SU-DHL-6 (cell line): ENCODE data around the gene SMAD5.

ENCODE experiments used
- CTCF ChIP-seq: fragments of 200-600 bp; sonication (generic); IDR thresholded peaks from one replicate; pipeline ENCODE4 v1.5.1; 2017; ENCODE audit warnings: antibody characterized with exemption, mild to moderate bottlenecking, low read length, moderate library complexity; ENCODE audit not compliant: insufficient read depth, poor library complexity, severe bottlenecking
- EZH2phosphoT487 ChIP-seq: fragments of 200-600 bp; sonication (generic), shearing (Covaris generic); conservative IDR thresholded peaks from 2 replicates; pipeline ENCODE4 v1.6.1; 2018; ENCODE audit warnings: mild to moderate bottlenecking, antibody characterized with exemption, low read length, moderate library complexity, mixed read lengths

GRCh38 chr5:136133222-136133921, 727 bp downstream of the SMAD5 start:
- TF ChIP-seq CTCF, result no peak
- TF ChIP-seq EZH2phosphoT487, result no peak
